ENCODE data around the gene ZNF415. TPM values are rescaled to one million over a fixed set of nuclear protein-coding genes. Genes with fewer than 3 reads are reported as not detected.

The ZNF415 gene
- total and polyA plus RNA-seq, 2 donors (not counting 1 experiment from before 2014, with no cell fraction given) = 7.2 to 15.7 TPM

DNA sequence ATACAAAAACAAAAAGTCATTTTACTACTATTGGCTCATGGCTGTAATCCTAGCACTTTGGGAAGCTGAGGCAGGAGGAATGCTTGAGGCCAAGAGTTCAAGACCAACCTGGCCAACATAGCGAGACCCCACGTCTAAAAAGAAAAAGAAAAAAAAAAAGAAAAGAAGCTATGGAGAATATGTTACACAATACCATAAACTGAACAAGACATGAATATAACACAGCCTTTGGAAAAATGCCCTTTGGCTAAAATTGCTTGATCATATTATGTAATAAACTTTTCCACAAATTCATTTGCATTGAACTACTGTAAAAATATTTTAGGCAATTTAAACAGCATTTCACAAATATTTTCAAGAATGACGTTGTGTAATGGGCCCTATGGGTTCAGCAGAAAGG, 3.7 kb upstream of the ZNF415 start:
- no peak overlapping the region for H3K4me2 ChIP-seq (ENCODE audit: extremely low read depth, insufficient read depth, low read length)
- H2AFZ ChIP-seq (ENCODE audit: low read length) = no peak overlapping the region
- TF ChIP-seq EZH2 (IDR thresholded peaks at IDR 0.05; ENCODE audit: low read length, missing control alignments) = no peak
- TF ChIP-seq, protein P1, sequence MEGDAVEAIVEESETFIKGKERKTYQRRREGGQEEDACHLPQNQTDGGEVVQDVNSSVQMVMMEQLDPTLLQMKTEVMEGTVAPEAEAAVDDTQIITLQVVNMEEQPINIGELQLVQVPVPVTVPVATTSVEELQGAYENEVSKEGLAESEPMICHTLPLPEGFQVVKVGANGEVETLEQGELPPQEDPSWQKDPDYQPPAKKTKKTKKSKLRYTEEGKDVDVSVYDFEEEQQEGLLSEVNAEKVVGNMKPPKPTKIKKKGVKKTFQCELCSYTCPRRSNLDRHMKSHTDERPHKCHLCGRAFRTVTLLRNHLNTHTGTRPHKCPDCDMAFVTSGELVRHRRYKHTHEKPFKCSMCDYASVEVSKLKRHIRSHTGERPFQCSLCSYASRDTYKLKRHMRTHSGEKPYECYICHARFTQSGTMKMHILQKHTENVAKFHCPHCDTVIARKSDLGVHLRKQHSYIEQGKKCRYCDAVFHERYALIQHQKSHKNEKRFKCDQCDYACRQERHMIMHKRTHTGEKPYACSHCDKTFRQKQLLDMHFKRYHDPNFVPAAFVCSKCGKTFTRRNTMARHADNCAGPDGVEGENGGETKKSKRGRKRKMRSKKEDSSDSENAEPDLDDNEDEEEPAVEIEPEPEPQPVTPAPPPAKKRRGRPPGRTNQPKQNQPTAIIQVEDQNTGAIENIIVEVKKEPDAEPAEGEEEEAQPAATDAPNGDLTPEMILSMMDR (conservative IDR thresholded peaks at IDR 0.05 in 1 of 2, IDR thresholded peaks at IDR 0.05 in 1 of 2; ENCODE audit: low read depth in 1 of 2, low read length in 2 of 2) = no peak
- H3K4me1 ChIP-seq (ENCODE audit: control insufficient read depth, extremely low read depth, insufficient read depth, low read length) = no peaks in the 10 kb centered on the region
- no peaks in the 10 kb centered on the region for H3K9me3 ChIP-seq (ENCODE audit: control insufficient read depth, insufficient read depth, low read depth, low read length)
- no peak overlapping the region for H3K4me3 ChIP-seq (replicated peaks in 1 of 4; ENCODE audit: control extremely low read depth in 1 of 4, insufficient read depth in 1 of 4, low read depth in 3 of 4, low read length in 4 of 4)
- no peaks in the 10 kb centered on the region for H3K79me2 ChIP-seq (ENCODE audit: control insufficient read depth, insufficient read depth, low read length)
- no peaks in the 10 kb centered on the region for H3K27me3 ChIP-seq (ENCODE audit: control insufficient read depth, insufficient read depth, low read length)
- no peak overlapping the region for H3K27ac ChIP-seq (ENCODE audit: insufficient read depth, low read length)
- H3K36me3 ChIP-seq (ENCODE audit: control insufficient read depth, insufficient read depth, low read length) = no peaks in the 10 kb centered on the region
- DNase-seq (ENCODE audit: low read depth in 2 of 2) = no peak
- no peak overlapping the region for H3K9ac ChIP-seq (ENCODE audit: insufficient read depth, low read length)
- H4K20me1 ChIP-seq (ENCODE audit: control insufficient read depth, extremely low read depth, insufficient read depth, low read length) = no peaks in the 10 kb centered on the region

DNA sequence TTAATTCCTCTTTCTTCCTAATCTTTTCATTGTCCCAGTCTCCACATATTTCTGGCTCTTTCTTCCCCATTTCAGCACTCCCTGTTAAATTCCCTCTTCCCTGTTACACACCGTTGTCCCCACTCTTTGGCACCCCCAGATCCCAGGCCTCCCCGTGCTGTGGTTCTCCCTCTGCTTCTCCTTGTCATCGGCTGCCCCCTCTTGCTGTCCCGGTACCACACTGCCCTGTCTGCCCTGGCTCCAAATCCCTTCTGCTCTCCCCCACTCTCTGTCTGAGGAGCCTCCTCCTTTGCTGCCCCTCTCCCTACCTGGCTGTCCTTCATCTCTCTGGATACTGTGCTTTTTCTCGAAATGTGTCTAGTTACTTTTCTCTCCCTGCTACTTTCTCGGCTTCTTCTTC, 983 bp downstream of the ZNF415 start:
- Histone ChIP-seq H4K20me1 (ENCODE audit: control insufficient read depth, extremely low read depth, insufficient read depth, low read length) (no peaks in the 10 kb centered on the region), H3K27me3 (ENCODE audit: control insufficient read depth, insufficient read depth, low read length) (no peaks in the 10 kb centered on the region), H3K9me3 (ENCODE audit: control insufficient read depth, insufficient read depth, low read depth, low read length) (no peaks in the 10 kb centered on the region), H3K9ac (ENCODE audit: insufficient read depth, low read length) (no peak overlapping the region), H3K4me3 (replicated peaks in 1 of 4; ENCODE audit: control extremely low read depth in 1 of 4, insufficient read depth in 1 of 4, low read depth in 3 of 4, low read length in 4 of 4) (peak overlapping the region; percentile 63 to 81 (median 70)), H3K4me2 (ENCODE audit: extremely low read depth, insufficient read depth, low read length) (peak overlapping the region; percentile 85), H3K27ac (ENCODE audit: insufficient read depth, low read length) (no peak overlapping the region), H3K79me2 (ENCODE audit: control insufficient read depth, insufficient read depth, low read length) (no peaks in the 10 kb centered on the region), H3K4me1 (ENCODE audit: control insufficient read depth, extremely low read depth, insufficient read depth, low read length) (no peaks in the 10 kb centered on the region), H3K36me3 (ENCODE audit: control insufficient read depth, insufficient read depth, low read length) (no peaks in the 10 kb centered on the region), H2AFZ (ENCODE audit: low read length) (peak overlapping the region; percentile 59)
- TF ChIP-seq, protein P1 (conservative IDR thresholded peaks at IDR 0.05 in 1 of 2, IDR thresholded peaks at IDR 0.05 in 1 of 2; ENCODE audit: low read depth in 1 of 2, low read length in 2 of 2) = no peak
- no peak for TF ChIP-seq EZH2 (IDR thresholded peaks at IDR 0.05; ENCODE audit: low read length, missing control alignments)
- no peak for DNase-seq (ENCODE audit: low read depth in 2 of 2)

DNA sequence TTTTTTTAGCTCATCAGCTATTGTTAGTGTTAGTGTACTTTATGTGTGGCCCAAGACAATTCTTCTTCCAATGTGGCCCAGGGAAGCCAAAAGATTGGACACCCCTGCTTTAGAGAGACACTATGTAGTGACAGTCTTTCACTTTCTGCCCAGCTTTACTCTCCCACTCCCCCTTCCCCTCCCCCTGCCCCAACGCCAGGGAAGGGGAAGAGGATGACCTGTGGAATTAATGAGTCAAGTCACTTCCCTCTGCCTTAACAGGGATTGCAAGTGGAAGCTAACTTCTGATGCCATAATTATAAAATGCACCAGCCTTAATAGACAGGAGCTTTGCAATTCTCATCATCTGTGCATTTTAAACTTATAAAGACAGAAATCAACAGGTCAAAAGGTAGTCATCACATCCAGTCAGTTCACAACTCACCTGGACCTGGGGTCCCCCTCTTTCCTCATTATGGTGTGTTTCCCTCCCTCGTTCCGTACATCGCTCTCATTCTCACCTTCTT, 1.6 kb downstream of the ZNF415 start:
- Histone ChIP-seq H3K36me3 (ENCODE audit: control insufficient read depth, insufficient read depth, low read length) (no peaks in the 10 kb centered on the region), H3K27me3 (ENCODE audit: control insufficient read depth, insufficient read depth, low read length) (no peaks in the 10 kb centered on the region), H3K9ac (ENCODE audit: insufficient read depth, low read length) (no peak overlapping the region), H3K4me1 (ENCODE audit: control insufficient read depth, extremely low read depth, insufficient read depth, low read length) (no peaks in the 10 kb centered on the region), H3K27ac (ENCODE audit: insufficient read depth, low read length) (no peak overlapping the region), H3K9me3 (ENCODE audit: control insufficient read depth, insufficient read depth, low read depth, low read length) (no peaks in the 10 kb centered on the region), H3K4me3 (replicated peaks in 1 of 4; ENCODE audit: control extremely low read depth in 1 of 4, insufficient read depth in 1 of 4, low read depth in 3 of 4, low read length in 4 of 4) (no peak overlapping the region), H4K20me1 (ENCODE audit: control insufficient read depth, extremely low read depth, insufficient read depth, low read length) (no peaks in the 10 kb centered on the region), H2AFZ (ENCODE audit: low read length) (no peak overlapping the region), H3K4me2 (ENCODE audit: extremely low read depth, insufficient read depth, low read length) (no peak overlapping the region), H3K79me2 (ENCODE audit: control insufficient read depth, insufficient read depth, low read length) (no peaks in the 10 kb centered on the region)
- TF ChIP-seq, protein P1 (conservative IDR thresholded peaks at IDR 0.05 in 1 of 2, IDR thresholded peaks at IDR 0.05 in 1 of 2; ENCODE audit: low read depth in 1 of 2, low read length in 2 of 2) = no peak
- TF ChIP-seq EZH2 (IDR thresholded peaks at IDR 0.05; ENCODE audit: low read length, missing control alignments) = no peak
- DNase-seq (ENCODE audit: low read depth in 2 of 2) = peak in 1 of 2 donors; percentile 6
